HG02678 (cell line): ENCODE data around the gene SLC26A8.
"Not testable (repeated sequence)": the region's sequence is repeated elsewhere in the genome, so short reads cannot be mapped to it uniquely, and the experiment has no call there.

Experiments
- ATAC-seq: cut with Tn5 transposase; IDR thresholded peaks from one replicate; pipeline ENCODE4 v1.9.1; 2021; ENCODE audit warnings: mild to moderate bottlenecking, moderate library complexity; ENCODE audit not compliant: unreplicated experiment

SLC26A8 gene

GRCh38 chr6:36052097-36052496, 27.7 kb upstream of the SLC26A8 start:
- no peak for ATAC-seq

GRCh38 chr6:36050947-36051710, 26.7 kb upstream of the SLC26A8 start:
- ATAC-seq, result no peak

GRCh38 chr6:36050305-36050704, 25.9 kb upstream of the SLC26A8 start:
- no peak for ATAC-seq

GRCh38 chr6:36049582-36049981, 25.1 kb upstream of the SLC26A8 start:
- no peak for ATAC-seq

- no peak for ATAC-seq
Observed at GRCh38 chr6:36042618-36043260, 18.3 kb upstream of the SLC26A8 start.

GRCh38 chr6:36040958-36041357, 16.5 kb upstream of the SLC26A8 start:
- ATAC-seq, result no peak

GRCh38 chr6:36039112-36039511, 14.7 kb upstream of the SLC26A8 start:
- no peak for ATAC-seq

- ATAC-seq, result no peak
Observed at GRCh38 chr6:36038120-36038876, 13.9 kb upstream of the SLC26A8 start.

GRCh38 chr6:36035225-36035624, 10.8 kb upstream of the SLC26A8 start:
- ATAC-seq, result no peak

GRCh38 chr6:36034441-36034840, 10.0 kb upstream of the SLC26A8 start:
- no peak for ATAC-seq

- ATAC-seq, result no peak
Observed at GRCh38 chr6:36033935-36034334, 9.5 kb upstream of the SLC26A8 start.

GRCh38 chr6:36033144-36033543, 8.7 kb upstream of the SLC26A8 start:
- not testable (repeated sequence) for ATAC-seq

- ATAC-seq, result no peak
Observed at GRCh38 chr6:36032261-36032660, 7.8 kb upstream of the SLC26A8 start.

- ATAC-seq, result no peak
Observed at GRCh38 chr6:36029464-36029863, 5.0 kb upstream of the SLC26A8 start.

- ATAC-seq, result no peak
Observed at GRCh38 chr6:36028877-36029324, 4.5 kb upstream of the SLC26A8 start.

- ATAC-seq, result peak; percentile 20
Observed at GRCh38 chr6:36028088-36028876, 3.8 kb upstream of the SLC26A8 start.

- ATAC-seq, result peak; percentile 87
Observed at GRCh38 chr6:36027501-36028087, 3.2 kb upstream of the SLC26A8 start, which contains the start of gene MAPK14. MAPK14 (plus strand) TSS chr6:36027808; CDS start chr6:36028158, 350 bp downstream.

- no peak for ATAC-seq
Observed at GRCh38 chr6:36025932-36026327, 1.5 kb upstream of the SLC26A8 start.

- no peak for ATAC-seq
Observed at GRCh38 chr6:36025260-36025931, 955 bp upstream of the SLC26A8 start.

GRCh38 chr6:36020154-36020553, 4.3 kb downstream of the SLC26A8 start:
- no peak for ATAC-seq
